Lower lobe of right lung (tissue), 2 donors: ENCODE measurements around the gene MEGF11. TPM values are rescaled to one million over a fixed set of nuclear protein-coding genes. Genes with fewer than 3 reads are reported as not detected.

ENCODE experiments used
- ATAC-seq, 2 donors: fragments of 200-7000 bp; cut with Tn5 transposase; one replicate each; pipeline ENCODE4 v1.9.1; 2020 to 2022; ENCODE audit warnings: mild to moderate bottlenecking in 2 of 2, moderate library complexity in 2 of 2
- DNase-seq: peaks from one replicate; pipeline ENCODE4 v3.0.0-alpha.2; 2020
- H3K27ac ChIP-seq: fragments of 200-600 bp; one replicate; pipeline ENCODE4 v1.8.0; 2022
- H3K27me3 ChIP-seq: fragments of 200-600 bp; one replicate; pipeline ENCODE4 v1.8.0; 2022; ENCODE audit warnings: low read depth
- H3K36me3 ChIP-seq: fragments of 200-600 bp; one replicate; pipeline ENCODE4 v1.8.0; 2022; ENCODE audit warnings: mild to moderate bottlenecking
- H3K4me1 ChIP-seq: fragments of 200-600 bp; one replicate; pipeline ENCODE4 v1.8.0; 2022
- H3K4me3 ChIP-seq: fragments of 200-600 bp; one replicate; pipeline ENCODE4 v1.8.0; 2022; ENCODE audit warnings: mild to moderate bottlenecking
- H3K9me3 ChIP-seq: fragments of 200-600 bp; one replicate; pipeline ENCODE4 v1.8.0; 2022
- CTCF ChIP-seq: fragments of 200-600 bp; IDR thresholded peaks from one replicate; pipeline ENCODE4 v1.8.0; 2022; ENCODE audit warnings: antibody characterized with exemption, mild to moderate bottlenecking
- intact Hi-C: fragments of 100-400 bp; cut with DNase I; formaldehyde crosslinking; loops from one replicate; pipeline ENCODE4 v1.11.0; 2022
- total RNA-seq: library from RNA; stranded (reverse); fragmentation: NEBNext Ultra II Directional; extraction: Animal tissue kit (Norgen Biotek cat#: 25700); gene quantifications from one replicate; pipeline ENCODE4 v1.2.1, GENCODE V29; 2021
- donor health status: DM: no; HTN: yes; CAD: no; lungs with severe emphysema.

MEGF11 gene
- total RNA-seq, 1 donor from 2014 or later = not detected

- Histone ChIP-seq H3K27ac (no peak overlapping the region), H3K36me3 (no peaks in the 10 kb centered on the region), H3K27me3 (no peaks in the 10 kb centered on the region), H3K4me3 (no peak overlapping the region), H3K9me3 (peaks cover 3% of the 10 kb centered on the region), H3K4me1 (no peaks in the 10 kb centered on the region)
- TF ChIP-seq CTCF = no peak
- DNase-seq (no peak), ATAC-seq (peak in 1 of 2 donors; percentile 17)
- intact Hi-C loops = no loop called here
These were observed 41.6 kb downstream of the MEGF11 start for GRCh38 chr15:66211670-66212562.

GRCh38 chr15:66210684-66211083 lies 42.9 kb downstream of the MEGF11 start:
- DNase-seq (no peak), ATAC-seq (no peak)
- Histone ChIP-seq H3K27ac (no peak overlapping the region), H3K36me3 (no peaks in the 10 kb centered on the region), H3K4me1 (no peaks in the 10 kb centered on the region), H3K9me3 (peaks cover 4% of the 10 kb centered on the region), H3K27me3 (no peaks in the 10 kb centered on the region), H3K4me3 (no peak overlapping the region)
- intact Hi-C loops = no loop called here
- TF ChIP-seq CTCF = no peak

- Histone ChIP-seq H3K27me3 (no peaks in the 10 kb centered on the region), H3K27ac (no peak overlapping the region), H3K4me3 (no peak overlapping the region), H3K9me3 (no peaks in the 10 kb centered on the region), H3K36me3 (no peaks in the 10 kb centered on the region), H3K4me1 (no peaks in the 10 kb centered on the region)
- no peak for ATAC-seq
- TF ChIP-seq CTCF = no peak
- intact Hi-C loops = no loop called here
- no peak for DNase-seq
These were observed 54.8 kb downstream of the MEGF11 start for GRCh38 chr15:66198757-66199156.

GRCh38 chr15:66196602-66197001 lies 56.9 kb downstream of the MEGF11 start:
- Histone ChIP-seq H3K9me3 (no peaks in the 10 kb centered on the region), H3K27ac (no peak overlapping the region), H3K4me1 (no peaks in the 10 kb centered on the region), H3K27me3 (peaks cover 11% of the 10 kb centered on the region), H3K4me3 (no peak overlapping the region), H3K36me3 (no peaks in the 10 kb centered on the region)
- intact Hi-C loops = no loop called here
- DNase-seq (no peak), ATAC-seq (no peak)
- no peak for TF ChIP-seq CTCF

- H3K9me3 ChIP-seq = no peaks in the 10 kb centered on the region
- H3K36me3 ChIP-seq = no peaks in the 10 kb centered on the region
- no peaks in the 10 kb centered on the region for H3K4me1 ChIP-seq
- ATAC-seq (peak in 1 of 2 donors; percentile 32), DNase-seq (no peak)
- peaks cover 15% of the 10 kb centered on the region for H3K27me3 ChIP-seq
- H3K27ac ChIP-seq = no peak overlapping the region
- H3K4me3 ChIP-seq = no peak overlapping the region
- intact Hi-C loops = no loop called here
- TF ChIP-seq CTCF = no peak
These were observed 57.8 kb downstream of the MEGF11 start for GRCh38 chr15:66195621-66196230.
